ENCODE measurements around the gene CLSTN2. TPM values are rescaled to one million over a fixed set of nuclear protein-coding genes. Genes with fewer than 3 reads are reported as not detected.

The CLSTN2 gene
- polyA plus RNA-seq, 3 donors, result not detected

- no peaks in the 10 kb centered on the region for H3K36me3 Mint-ChIP-seq
- TF ChIP-seq CTCF (IDR thresholded peaks at IDR 0.05), result no peak
These were observed 373.6 kb downstream of the CLSTN2 start for GRCh38 chr3:140308535-140308934.

GRCh38 chr3:140311428-140311827 lies 376.4 kb downstream of the CLSTN2 start:
- no peak for TF ChIP-seq CTCF (IDR thresholded peaks at IDR 0.05)
- Histone ChIP-seq H3K79me2 (ENCODE audit: insufficient read depth, low read length) (no peaks in the 10 kb centered on the region), H3K27ac (ENCODE audit: low read depth in 1 of 2, low read length in 2 of 2) (no peak overlapping the region), H3K4me3 (replicated peaks in 1 of 3; ENCODE audit: low read depth in 2 of 3, low read length in 3 of 3) (no peak overlapping the region), H3K4me2 (replicated peaks; ENCODE audit: extremely low read depth, low read length, poor library complexity, severe bottlenecking) (no peak overlapping the region), H3K9ac (ENCODE audit: insufficient read depth, low read length, poor library complexity, severe bottlenecking) (no peak overlapping the region), H3K9me3 (replicated peaks in 1 of 2; ENCODE audit: control insufficient read depth in 1 of 2, insufficient read depth in 1 of 2, low read length in 2 of 2) (no peaks in the 10 kb centered on the region), H3K27me3 (ENCODE audit: control insufficient read depth in 2 of 2, insufficient read depth in 2 of 2, low read length in 2 of 2) (no peaks in the 10 kb centered on the region), H3K36me3 (replicated peaks in 1 of 2; ENCODE audit: control insufficient read depth in 1 of 2, insufficient read depth in 2 of 2, low read length in 2 of 2) (no peaks in the 10 kb centered on the region), H2AFZ (ENCODE audit: insufficient read depth, low read depth, low read length, poor library complexity, severe bottlenecking) (no peak overlapping the region), H4K20me1 (ENCODE audit: insufficient read depth, low read length) (no peaks in the 10 kb centered on the region), H3K4me1 (ENCODE audit: control insufficient read depth in 1 of 2, insufficient read depth in 2 of 2, low read length in 2 of 2) (no peaks in the 10 kb centered on the region)
- Mint-ChIP-seq H3K27ac (peak overlapping the region in 1 of 7 donors; percentile 51), H3K4me1 (no peaks in the 10 kb centered on the region), H3K4me3 (no peak overlapping the region), H3K36me3 (no peaks in the 10 kb centered on the region), H3K9me3 (peaks cover 0 to 3% (median 1%) of the 10 kb centered on the region in 7 donors), H3K27me3 (ENCODE audit: low read depth in 3 of 3) (peaks cover 0 to 7% (median 2%) of the 10 kb centered on the region in 3 donors)
- DNase-seq, result no peak
- WGBS (ENCODE audit: insufficient coverage), result no CpG with 5 or more reads among the region's 5 CpGs
- intact Hi-C loops (cut with micrococcal nuclease), result no loop called here

More at GRCh38 chr3:140308535-140308934, 373.6 kb downstream of the CLSTN2 start:
- Histone ChIP-seq H3K79me2 (ENCODE audit: insufficient read depth, low read length) (no peaks in the 10 kb centered on the region), H3K4me3 (replicated peaks in 1 of 3; ENCODE audit: low read depth in 2 of 3, low read length in 3 of 3) (no peak overlapping the region), H3K4me1 (ENCODE audit: control insufficient read depth in 1 of 2, insufficient read depth in 2 of 2, low read length in 2 of 2) (no peaks in the 10 kb centered on the region), H3K27me3 (ENCODE audit: control insufficient read depth in 2 of 2, insufficient read depth in 2 of 2, low read length in 2 of 2) (no peaks in the 10 kb centered on the region), H3K9ac (ENCODE audit: insufficient read depth, low read length, poor library complexity, severe bottlenecking) (no peak overlapping the region), H3K4me2 (replicated peaks; ENCODE audit: extremely low read depth, low read length, poor library complexity, severe bottlenecking) (no peak overlapping the region), H3K36me3 (replicated peaks in 1 of 2; ENCODE audit: control insufficient read depth in 1 of 2, insufficient read depth in 2 of 2, low read length in 2 of 2) (no peaks in the 10 kb centered on the region), H3K9me3 (replicated peaks in 1 of 2; ENCODE audit: control insufficient read depth in 1 of 2, insufficient read depth in 1 of 2, low read length in 2 of 2) (no peaks in the 10 kb centered on the region), H3K27ac (ENCODE audit: low read depth in 1 of 2, low read length in 2 of 2) (no peak overlapping the region), H4K20me1 (ENCODE audit: insufficient read depth, low read length) (no peaks in the 10 kb centered on the region), H2AFZ (ENCODE audit: insufficient read depth, low read depth, low read length, poor library complexity, severe bottlenecking) (no peak overlapping the region)
- intact Hi-C loops (cut with micrococcal nuclease), result no loop called here
- WGBS (ENCODE audit: insufficient coverage), result 83% methylated on average over 2 of the region's 2 CpGs
- Mint-ChIP-seq H3K27me3 (ENCODE audit: low read depth in 3 of 3) (peaks cover 0 to 3% (median 2%) of the 10 kb centered on the region in 3 donors), H3K4me3 (no peak overlapping the region), H3K9me3 (peaks cover 0 to 3% (median 2%) of the 10 kb centered on the region in 7 donors), H3K27ac (no peak overlapping the region), H3K4me1 (no peaks in the 10 kb centered on the region)
- no peak for DNase-seq
